Left cardiac atrium (tissue), 4 donors: ENCODE data around the gene ALDH1L1. TPM values are rescaled to one million over a fixed set of nuclear protein-coding genes. Genes with fewer than 3 reads are reported as not detected.

Source experiments
- ATAC-seq, 2 donors: fragments of 200-7000 bp; cut with Tn5 transposase; one replicate each; pipeline ENCODE4 v1.9.1; 2020; ENCODE audit warnings: mild to moderate bottlenecking in 2 of 2, moderate library complexity in 2 of 2
- DNase-seq: peaks from one replicate; pipeline ENCODE4 v3.0.0-alpha.2; 2020
- intact Hi-C, 2 donors: fragments of 100-400 bp; cut with DNase I; formaldehyde crosslinking; loops; one replicate each; pipeline versions ENCODE4 v1.14.1 to v1.15.1; 2022 to 2023
- total RNA-seq, 2 donors: library from RNA; stranded (reverse); fragmentation: NEBNext Ultra II Directional; extraction: Animal tissue kit (Norgen Biotek cat#: 25700); gene quantifications; one replicate each; pipeline ENCODE4 v1.2.1, GENCODE V29; 2021
- donor health status: DM: no; HTN: yes; CAD: no.
- donor health status: DM: no; HTN: yes; CAD: no; lungs with severe emphysema.
- donor health status: DM: yes; HTN: yes; CAD: no.
- donor health status: Dilated cardiomyopathy.

Gene ALDH1L1
- total RNA-seq, 2 donors from 2014 or later = 20.2 to 22.9 TPM

- DNase-seq = peak; percentile 67
- peak; percentile 79 to 96 for ATAC-seq
- intact Hi-C loops = loop anchor here (5.0 kb wide), 2 partner anchors 66 to 276 kb away; no protein-coding TSS in a partner anchor
These were observed 17.6 kb upstream of the ALDH1L1 start for GRCh38 chr3:126197854-126198584.

DNA sequence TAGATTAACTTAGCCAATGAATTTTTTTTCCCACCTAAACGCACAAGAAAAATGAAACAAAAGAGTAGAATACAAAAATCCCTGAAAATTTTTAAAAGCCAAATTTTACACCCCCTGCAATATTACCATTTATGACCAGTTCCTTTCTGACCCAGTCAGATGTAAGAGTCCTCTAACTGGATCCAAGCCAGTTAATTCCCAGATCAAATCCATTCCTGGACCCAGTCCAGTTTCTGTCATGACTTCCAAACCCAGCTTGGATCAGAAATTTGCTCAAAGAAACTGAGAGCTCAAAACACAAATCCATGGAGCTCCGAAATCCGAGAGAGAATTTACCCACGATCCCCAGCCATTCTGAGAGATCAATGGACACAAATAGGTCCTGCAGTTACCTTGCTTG lies 17.0 kb upstream of the ALDH1L1 start:
- DNase-seq = no peak
- ATAC-seq = no peak
- intact Hi-C loops = loop anchor here (5.0 kb wide), 2 partner anchors 65 to 275 kb away; no protein-coding TSS in a partner anchor

GRCh38 chr3:126194713-126195305 lies 14.4 kb upstream of the ALDH1L1 start:
- no peak for ATAC-seq
- intact Hi-C loops = loop anchor here (5.0 kb wide), 2 partner anchors 63 to 273 kb away; no protein-coding TSS in a partner anchor
- DNase-seq = no peak

GRCh38 chr3:126191246-126191645 lies 10.9 kb upstream of the ALDH1L1 start:
- DNase-seq (no peak), ATAC-seq (no peak)
- intact Hi-C loops = no loop called here

GRCh38 chr3:126187920-126188319 lies 7.5 kb upstream of the ALDH1L1 start:
- DNase-seq (no peak), ATAC-seq (no peak)
- intact Hi-C loops = no loop called here

DNA sequence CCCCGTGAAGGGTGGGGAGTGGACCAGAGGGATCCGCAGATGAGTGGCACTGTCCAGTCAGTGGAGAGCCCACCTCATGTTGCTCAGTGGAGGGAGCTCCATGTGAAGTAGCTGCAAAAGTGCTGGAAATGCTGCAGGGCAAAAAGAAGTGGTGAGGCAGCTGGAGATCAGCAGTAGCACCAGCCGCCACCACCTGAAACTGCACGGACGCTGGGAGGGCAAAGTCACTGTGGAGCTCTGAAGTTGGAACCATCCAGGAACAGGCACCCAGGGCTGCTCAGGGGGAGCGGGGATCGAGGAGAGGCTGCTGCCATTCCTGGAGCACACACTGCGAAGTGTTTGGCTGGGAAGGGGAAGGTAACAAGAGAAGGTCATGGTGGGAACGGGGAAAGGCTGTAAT lies 6.4 kb upstream of the ALDH1L1 start:
- intact Hi-C loops = no loop called here
- DNase-seq = no peak
- ATAC-seq = no peak

- ATAC-seq (no peak), DNase-seq (no peak)
- intact Hi-C loops = no loop called here
These were observed 5.9 kb upstream of the ALDH1L1 start for GRCh38 chr3:126186271-126186670.

DNA sequence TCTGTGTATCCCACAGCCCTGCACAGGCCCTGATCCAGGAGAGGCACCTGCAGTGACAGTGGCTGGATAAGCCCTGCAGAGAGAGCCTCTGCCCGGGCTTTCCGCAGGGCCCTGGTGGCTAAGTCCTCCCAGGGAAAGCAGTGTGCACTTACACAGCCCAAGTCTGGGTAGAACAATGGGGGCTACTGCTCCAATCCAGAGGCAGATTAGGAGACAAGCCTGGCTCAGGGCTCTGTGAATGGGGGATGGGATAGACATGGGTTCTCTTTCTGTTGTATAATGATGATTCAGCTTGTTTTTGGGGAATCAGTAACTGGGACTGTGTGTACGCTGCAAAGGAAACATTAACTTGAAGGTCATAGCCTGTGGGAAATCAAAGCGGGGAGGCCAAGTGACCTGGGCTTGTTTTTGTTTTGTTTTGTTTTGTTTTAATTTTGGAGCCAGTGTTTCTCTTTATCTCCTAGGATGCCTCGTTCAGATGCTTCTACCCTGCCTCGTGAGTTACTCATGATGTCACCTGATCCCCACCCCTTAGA lies 4.1 kb upstream of the ALDH1L1 start:
- intact Hi-C loops = no loop called here
- DNase-seq (no peak), ATAC-seq (no peak)

GRCh38 chr3:126181398-126181725 lies 976 bp upstream of the ALDH1L1 start:
- no peak for DNase-seq
- no peak for ATAC-seq
- intact Hi-C loops = no loop called here

DNA sequence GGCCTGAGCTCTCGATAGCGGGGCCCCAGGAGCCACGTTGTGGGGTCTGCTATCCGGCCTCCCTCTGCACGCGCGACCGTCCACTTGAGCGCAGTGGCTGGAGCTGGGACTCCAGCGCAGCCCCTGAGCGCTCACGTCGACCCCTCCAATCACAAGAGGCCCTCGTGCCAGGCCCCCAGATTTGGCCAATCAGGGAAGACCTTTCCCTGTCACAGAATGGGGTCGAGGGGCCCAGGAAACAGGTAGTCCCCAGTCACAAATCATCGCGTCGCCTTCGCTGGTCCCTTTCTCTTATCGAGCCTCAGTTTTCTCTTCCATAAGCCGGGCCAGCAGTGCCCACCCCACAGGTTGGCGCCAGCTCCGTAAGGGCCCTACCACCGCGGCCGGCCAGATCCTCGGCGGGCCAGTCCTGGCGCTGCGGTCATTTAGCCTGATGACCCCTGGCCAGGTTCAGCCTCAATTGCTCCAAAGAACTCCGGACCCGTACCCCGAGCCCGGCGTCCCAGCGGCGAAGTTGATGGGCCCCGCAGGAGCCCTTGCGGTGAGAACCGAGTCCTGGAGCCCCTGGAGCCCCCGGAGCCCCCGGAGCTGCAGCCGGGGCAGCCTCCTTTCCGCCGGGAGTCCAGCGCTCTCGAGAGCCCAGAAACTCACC lies 435 bp downstream of the ALDH1L1 start:
- intact Hi-C loops = no loop called here
- ATAC-seq (peak; percentile 83 to 84), DNase-seq (peak; percentile 71)

DNA sequence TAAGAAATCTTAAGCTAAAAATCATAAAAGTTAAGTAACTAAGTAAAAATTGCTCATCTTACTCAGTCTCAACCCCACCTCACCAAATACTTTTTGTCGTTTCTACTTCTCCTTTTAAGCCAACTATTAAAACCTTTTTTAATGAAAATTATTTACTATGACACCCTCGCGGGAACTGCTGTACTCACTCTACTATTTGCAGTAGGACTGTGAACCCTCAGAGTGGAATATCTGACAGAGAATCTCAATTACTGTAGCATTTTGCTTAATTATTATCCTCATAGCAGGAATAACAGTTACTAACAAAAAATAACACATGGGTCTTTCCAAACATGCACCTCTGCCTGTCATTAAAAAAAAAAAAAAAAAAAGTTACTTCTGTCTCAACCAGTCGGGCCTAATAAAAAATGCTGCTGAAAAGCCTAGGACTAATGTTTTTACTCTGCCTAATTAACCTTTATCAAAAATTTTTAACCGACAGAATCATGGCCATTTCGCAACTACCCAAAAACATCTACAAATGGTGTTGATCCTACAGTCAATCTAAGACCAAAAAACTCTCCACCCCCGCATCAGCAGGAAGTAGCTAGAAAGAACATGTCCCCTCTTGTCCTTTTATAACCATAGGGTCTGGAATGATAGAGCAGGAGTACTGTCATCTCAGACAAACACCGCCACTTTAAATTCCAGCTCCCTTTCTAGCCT lies 10.2 kb downstream of the ALDH1L1 start:
- DNase-seq = no peak
- intact Hi-C loops = no loop called here
- no peak for ATAC-seq

GRCh38 chr3:126167566-126167965 lies 12.8 kb downstream of the ALDH1L1 start:
- intact Hi-C loops = no loop called here
- ATAC-seq (no peak), DNase-seq (no peak)

DNA sequence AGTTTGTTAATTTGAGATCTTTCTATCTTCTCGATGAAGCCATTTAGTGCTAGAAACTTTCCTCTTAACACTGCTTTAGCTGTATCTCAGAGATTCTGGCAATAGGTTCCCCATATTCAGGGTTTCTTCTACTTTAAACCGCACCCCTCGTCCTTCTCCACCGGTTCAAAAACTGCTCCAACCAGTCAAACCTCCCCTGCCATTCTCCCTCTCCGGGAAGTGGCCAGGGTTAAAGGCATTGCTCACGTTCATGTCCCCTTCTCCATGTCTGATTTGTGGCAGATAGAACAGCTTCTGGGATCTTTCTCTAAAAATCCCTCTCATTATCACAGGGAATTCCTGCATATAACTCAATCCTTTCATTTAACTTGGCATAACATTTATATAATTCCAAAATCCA lies 14.4 kb downstream of the ALDH1L1 start:
- intact Hi-C loops = no loop called here
- DNase-seq = no peak
- no peak for ATAC-seq

DNA sequence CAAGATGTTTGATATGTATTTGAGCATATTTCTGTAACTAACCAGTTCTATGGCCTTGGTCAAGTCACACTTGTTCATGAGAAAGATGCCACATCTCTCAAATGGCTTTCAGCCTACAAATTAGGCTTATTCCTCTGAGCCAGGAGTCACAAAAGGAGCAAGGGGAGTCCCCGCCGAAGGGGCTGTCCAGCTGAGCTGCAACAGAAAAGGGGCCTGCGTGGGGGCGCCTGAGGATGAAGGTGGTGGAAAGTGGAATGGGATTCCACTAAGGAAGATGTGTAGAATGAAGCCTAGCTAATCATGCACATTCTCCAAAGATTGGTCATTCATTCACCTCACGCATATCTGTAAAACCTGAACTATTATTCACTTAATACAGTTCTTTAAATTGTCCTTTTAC lies 19.1 kb downstream of the ALDH1L1 start:
- DNase-seq (no peak), ATAC-seq (no peak)
- intact Hi-C loops = no loop called here

DNA sequence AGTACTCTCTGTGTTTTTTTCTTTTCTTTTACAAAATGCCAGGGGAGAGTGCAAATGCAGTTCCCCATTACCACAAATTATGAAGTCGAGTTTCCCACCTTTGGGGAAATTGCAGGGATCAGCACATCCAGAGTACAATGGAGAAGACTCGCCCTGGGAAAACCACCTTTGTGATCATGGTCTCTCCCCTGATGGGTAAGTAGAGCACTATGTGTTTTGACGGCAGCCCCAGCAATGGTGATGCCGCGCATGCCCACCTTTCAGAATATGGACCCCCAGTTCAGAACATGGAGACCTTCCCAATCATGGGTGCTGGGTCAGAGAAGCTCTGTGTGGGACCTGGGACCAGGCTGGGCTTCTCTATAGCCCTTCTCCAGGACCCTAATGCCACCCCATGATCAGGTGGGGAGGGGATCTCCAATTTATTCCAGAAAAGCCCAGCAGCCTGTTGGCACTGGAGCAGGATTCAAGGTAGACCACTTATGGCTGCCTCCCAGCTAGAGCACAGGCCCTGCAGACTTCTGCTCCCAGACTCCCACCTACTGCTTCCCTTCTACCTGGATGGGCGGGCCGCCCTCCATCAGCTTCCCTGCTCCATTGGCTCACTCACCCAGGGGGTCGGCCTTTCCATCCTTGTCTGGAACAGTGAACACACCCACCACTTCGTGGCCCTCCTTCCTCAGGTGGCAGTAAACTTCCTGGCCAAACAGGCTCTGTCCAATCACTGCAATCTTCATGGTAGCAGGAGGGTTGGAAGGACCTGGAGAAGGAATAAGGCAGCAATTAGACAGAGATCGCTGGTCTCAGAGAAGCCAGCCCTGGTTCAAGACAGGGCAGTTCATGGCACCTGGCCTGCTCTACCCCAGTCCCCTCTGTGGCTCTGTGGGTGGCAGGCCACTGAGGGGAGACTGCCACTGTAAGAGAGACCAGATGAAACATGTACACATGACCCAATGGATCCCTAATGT lies 19.9 kb downstream of the ALDH1L1 start:
- no peak for ATAC-seq
- intact Hi-C loops = no loop called here
- DNase-seq = no peak

GRCh38 chr3:126159476-126159875 lies 20.9 kb downstream of the ALDH1L1 start:
- intact Hi-C loops = no loop called here
- peak; percentile 21 to 60 for ATAC-seq
- DNase-seq = no peak

- intact Hi-C loops = no loop called here
- no peak for DNase-seq
These were observed 21.4 kb downstream of the ALDH1L1 start for GRCh38 chr3:126158912-126159454.

More at GRCh38 chr3:126158912-126159454, 21.4 kb downstream of the ALDH1L1 start:
- no peak for ATAC-seq
